Neural progenitor cell (in vitro differentiated cells): ENCODE results near the gene PRRC2B.

ENCODE experiments used
- CTCF ChIP-seq: fragments of 200-600 bp; sonication (generic); IDR thresholded peaks from 2 replicates; pipeline ENCODE4 v1.5.1; 2017; ENCODE audit warnings: antibody characterized with exemption, mild to moderate bottlenecking
- EZH2 ChIP-seq: fragments of 200-600 bp; sonication (generic); IDR thresholded peaks from 2 replicates; pipeline ENCODE4 v1.6.1; 2017; ENCODE audit warnings: antibody characterized with exemption, mild to moderate bottlenecking, moderate library complexity

GRCh38 chr9:131446276-131446675 is 52.4 kb downstream of the PRRC2B start:
- TF ChIP-seq CTCF (no peak), EZH2 (no peak)
